ENCODE results near the gene RASGRP4.
A peak's percentile ranks its signal among the peaks of the same experiment; 100 is the strongest.

Gene RASGRP4

GRCh38 chr19:38455031-38455430 lies 29.0 kb upstream of the RASGRP4 start:
- H3K9me3 Mint-ChIP-seq, result no peaks in the 10 kb centered on the region
- H3K4me3 Mint-ChIP-seq, result no peak overlapping the region
- ATAC-seq, result no peak
- H3K36me3 Mint-ChIP-seq, result peaks cover 91% of the 10 kb centered on the region
- H3K27ac Mint-ChIP-seq, result no peak overlapping the region
- DNase-seq (ENCODE audit: low spot score in 2 of 2), result no peak
- H3K4me1 Mint-ChIP-seq, result peaks cover 7% of the 10 kb centered on the region

- Mint-ChIP-seq H3K4me3 (no peak overlapping the region), H3K4me1 (peaks cover 7% of the 10 kb centered on the region), H3K27ac (peak overlapping the region; percentile 60), H3K36me3 (peaks cover 91% of the 10 kb centered on the region), H3K9me3 (no peaks in the 10 kb centered on the region)
- ATAC-seq (peak; percentile 27), DNase-seq (ENCODE audit: low spot score in 2 of 2) (no peak)
These were observed 27.6 kb upstream of the RASGRP4 start for GRCh38 chr19:38453596-38453995.

GRCh38 chr19:38452430-38453366 lies 26.7 kb upstream of the RASGRP4 start:
- DNase-seq (ENCODE audit: low spot score in 2 of 2), result no peak
- peak; percentile 51 for ATAC-seq

GRCh38 chr19:38451629-38452028 lies 25.6 kb upstream of the RASGRP4 start:
- Mint-ChIP-seq H3K9me3 (no peaks in the 10 kb centered on the region), H3K4me3 (no peak overlapping the region), H3K27ac (no peak overlapping the region), H3K4me1 (peaks cover 7% of the 10 kb centered on the region), H3K36me3 (peaks cover 72% of the 10 kb centered on the region)
- no peak for ATAC-seq
- no peak for DNase-seq (ENCODE audit: low spot score in 2 of 2)

More at GRCh38 chr19:38452430-38453366, 26.7 kb upstream of the RASGRP4 start:
- peaks cover 7% of the 10 kb centered on the region for H3K4me1 Mint-ChIP-seq
- peaks cover 83% of the 10 kb centered on the region for H3K36me3 Mint-ChIP-seq
- H3K4me3 Mint-ChIP-seq, result no peak overlapping the region
- peak overlapping the region; percentile 60 for H3K27ac Mint-ChIP-seq
- H3K9me3 Mint-ChIP-seq, result no peaks in the 10 kb centered on the region

GRCh38 chr19:38451036-38451435 lies 25.0 kb upstream of the RASGRP4 start:
- H3K27ac Mint-ChIP-seq, result no peak overlapping the region
- H3K36me3 Mint-ChIP-seq, result peaks cover 70% of the 10 kb centered on the region
- no peak for DNase-seq (ENCODE audit: low spot score in 2 of 2)
- H3K4me3 Mint-ChIP-seq, result no peak overlapping the region
- H3K4me1 Mint-ChIP-seq, result peaks cover 10% of the 10 kb centered on the region
- no peaks in the 10 kb centered on the region for H3K9me3 Mint-ChIP-seq
- no peak for ATAC-seq

GRCh38 chr19:38449518-38449917 lies 23.5 kb upstream of the RASGRP4 start:
- ATAC-seq, result no peak
- Mint-ChIP-seq H3K9me3 (no peaks in the 10 kb centered on the region), H3K4me1 (peaks cover 11% of the 10 kb centered on the region), H3K27ac (no peak overlapping the region), H3K36me3 (peaks cover 70% of the 10 kb centered on the region), H3K4me3 (no peak overlapping the region)
- DNase-seq (ENCODE audit: low spot score in 2 of 2), result no peak

GRCh38 chr19:38448225-38448624 lies 22.2 kb upstream of the RASGRP4 start:
- H3K4me1 Mint-ChIP-seq, result peaks cover 6% of the 10 kb centered on the region
- no peak overlapping the region for H3K27ac Mint-ChIP-seq
- H3K4me3 Mint-ChIP-seq, result no peak overlapping the region
- H3K36me3 Mint-ChIP-seq, result peaks cover 74% of the 10 kb centered on the region
- H3K9me3 Mint-ChIP-seq, result no peaks in the 10 kb centered on the region
- ATAC-seq (peak; percentile 5), DNase-seq (ENCODE audit: low spot score in 2 of 2) (no peak)

- no peak for DNase-seq (ENCODE audit: low spot score in 2 of 2)
- Mint-ChIP-seq H3K36me3 (peaks cover 61% of the 10 kb centered on the region), H3K4me1 (peaks cover 11% of the 10 kb centered on the region), H3K4me3 (no peak overlapping the region), H3K27ac (peak overlapping the region; percentile 23), H3K9me3 (no peaks in the 10 kb centered on the region)
- ATAC-seq, result no peak
These were observed 19.3 kb upstream of the RASGRP4 start for GRCh38 chr19:38445362-38445761.

GRCh38 chr19:38444026-38444425 lies 18.0 kb upstream of the RASGRP4 start:
- H3K27ac Mint-ChIP-seq, result peak overlapping the region; percentile 64
- no peak overlapping the region for H3K4me3 Mint-ChIP-seq
- DNase-seq (ENCODE audit: low spot score in 2 of 2) (no peak), ATAC-seq (no peak)
- H3K36me3 Mint-ChIP-seq, result peaks cover 51% of the 10 kb centered on the region
- H3K4me1 Mint-ChIP-seq, result peaks cover 11% of the 10 kb centered on the region
- H3K9me3 Mint-ChIP-seq, result no peaks in the 10 kb centered on the region

GRCh38 chr19:38443458-38443999 lies 17.5 kb upstream of the RASGRP4 start:
- peaks cover 11% of the 10 kb centered on the region for H3K4me1 Mint-ChIP-seq
- DNase-seq (ENCODE audit: low spot score in 2 of 2), result no peak
- no peaks in the 10 kb centered on the region for H3K9me3 Mint-ChIP-seq
- peaks cover 46% of the 10 kb centered on the region for H3K36me3 Mint-ChIP-seq
- H3K4me3 Mint-ChIP-seq, result no peak overlapping the region
- ATAC-seq, result no peak
- H3K27ac Mint-ChIP-seq, result no peak overlapping the region

- H3K4me1 Mint-ChIP-seq, result peaks cover 17% of the 10 kb centered on the region
These were observed 16.7 kb upstream of the RASGRP4 start for GRCh38 chr19:38442736-38443135.

GRCh38 chr19:38441657-38442348 lies 15.8 kb upstream of the RASGRP4 start:
- DNase-seq (ENCODE audit: low spot score in 2 of 2), result no peak
- ATAC-seq, result peak; percentile 76
- Mint-ChIP-seq H3K4me1 (peaks cover 17% of the 10 kb centered on the region), H3K9me3 (no peaks in the 10 kb centered on the region), H3K27ac (peak overlapping the region; percentile 79), H3K36me3 (peaks cover 61% of the 10 kb centered on the region), H3K4me3 (no peak overlapping the region)

More at GRCh38 chr19:38442736-38443135, 16.7 kb upstream of the RASGRP4 start:
- Mint-ChIP-seq H3K9me3 (no peaks in the 10 kb centered on the region), H3K27ac (no peak overlapping the region), H3K36me3 (peaks cover 53% of the 10 kb centered on the region), H3K4me3 (no peak overlapping the region)
- DNase-seq (ENCODE audit: low spot score in 2 of 2) (no peak), ATAC-seq (no peak)

GRCh38 chr19:38440592-38440991 lies 14.6 kb upstream of the RASGRP4 start:
- H3K27ac Mint-ChIP-seq, result no peak overlapping the region

GRCh38 chr19:38437917-38438316 lies 11.9 kb upstream of the RASGRP4 start:
- Mint-ChIP-seq H3K4me1 (peaks cover 27% of the 10 kb centered on the region), H3K27ac (no peak overlapping the region), H3K4me3 (no peak overlapping the region), H3K9me3 (no peaks in the 10 kb centered on the region), H3K36me3 (peaks cover 28% of the 10 kb centered on the region)
- ATAC-seq (no peak), DNase-seq (ENCODE audit: low spot score in 2 of 2) (no peak)

More at GRCh38 chr19:38440592-38440991, 14.6 kb upstream of the RASGRP4 start:
- H3K9me3 Mint-ChIP-seq, result no peaks in the 10 kb centered on the region
- ATAC-seq, result no peak
- H3K4me1 Mint-ChIP-seq, result peaks cover 13% of the 10 kb centered on the region
- DNase-seq (ENCODE audit: low spot score in 2 of 2), result no peak
- H3K4me3 Mint-ChIP-seq, result no peak overlapping the region
- H3K36me3 Mint-ChIP-seq, result peaks cover 54% of the 10 kb centered on the region

GRCh38 chr19:38437295-38437694 lies 11.3 kb upstream of the RASGRP4 start:
- no peaks in the 10 kb centered on the region for H3K9me3 Mint-ChIP-seq
- peaks cover 27% of the 10 kb centered on the region for H3K4me1 Mint-ChIP-seq
- H3K27ac Mint-ChIP-seq, result no peak overlapping the region
- peaks cover 26% of the 10 kb centered on the region for H3K36me3 Mint-ChIP-seq
- H3K4me3 Mint-ChIP-seq, result no peak overlapping the region
- DNase-seq (ENCODE audit: low spot score in 2 of 2), result no peak
- no peak for ATAC-seq

All from stimulated activated effector memory CD8-positive, alpha-beta T cell treated with anti-CD3 and anti-CD28 coated beads, Interleukin-12 subunit alpha, Interleukin-12 subunit beta, amount 100 ng/mL, for 72 hours (primary cell).